Stimulated activated effector memory CD8-positive, alpha-beta T cell treated with anti-CD3 and anti-CD28 coated beads, Interleukin-12 subunit alpha, Interleukin-12 subunit beta, amount 100 ng/mL, for 72 hours (primary cell): ENCODE measurements around the gene ACIN1.

Experiments
- ATAC-seq: fragments of 150-1000 bp; cut with Tn5 transposase; 2 replicates; pipeline ENCODE4 v1.10.0; 2021
- DNase-seq, 2 donors: peaks; one replicate each; pipeline ENCODE4 v3.0.0; 2021 to 2022; ENCODE audit warnings: low spot score in 2 of 2
- H3K27ac Mint-ChIP-seq: one replicate; pipeline ENCODE4 v1.8.0; 2022; ENCODE audit warnings: mild to moderate bottlenecking, mixed read lengths
- H3K36me3 Mint-ChIP-seq: one replicate; pipeline ENCODE4 v1.8.0; 2022; ENCODE audit warnings: mild to moderate bottlenecking, mixed read lengths
- H3K4me1 Mint-ChIP-seq: one replicate; pipeline ENCODE4 v1.8.0; 2022; ENCODE audit warnings: mixed read lengths
- H3K4me3 Mint-ChIP-seq: one replicate; pipeline ENCODE4 v1.8.0; 2022; ENCODE audit warnings: mild to moderate bottlenecking, mixed read lengths
- H3K9me3 Mint-ChIP-seq: one replicate; pipeline ENCODE4 v1.8.0; 2022; ENCODE audit warnings: mixed read lengths

Gene ACIN1

DNA sequence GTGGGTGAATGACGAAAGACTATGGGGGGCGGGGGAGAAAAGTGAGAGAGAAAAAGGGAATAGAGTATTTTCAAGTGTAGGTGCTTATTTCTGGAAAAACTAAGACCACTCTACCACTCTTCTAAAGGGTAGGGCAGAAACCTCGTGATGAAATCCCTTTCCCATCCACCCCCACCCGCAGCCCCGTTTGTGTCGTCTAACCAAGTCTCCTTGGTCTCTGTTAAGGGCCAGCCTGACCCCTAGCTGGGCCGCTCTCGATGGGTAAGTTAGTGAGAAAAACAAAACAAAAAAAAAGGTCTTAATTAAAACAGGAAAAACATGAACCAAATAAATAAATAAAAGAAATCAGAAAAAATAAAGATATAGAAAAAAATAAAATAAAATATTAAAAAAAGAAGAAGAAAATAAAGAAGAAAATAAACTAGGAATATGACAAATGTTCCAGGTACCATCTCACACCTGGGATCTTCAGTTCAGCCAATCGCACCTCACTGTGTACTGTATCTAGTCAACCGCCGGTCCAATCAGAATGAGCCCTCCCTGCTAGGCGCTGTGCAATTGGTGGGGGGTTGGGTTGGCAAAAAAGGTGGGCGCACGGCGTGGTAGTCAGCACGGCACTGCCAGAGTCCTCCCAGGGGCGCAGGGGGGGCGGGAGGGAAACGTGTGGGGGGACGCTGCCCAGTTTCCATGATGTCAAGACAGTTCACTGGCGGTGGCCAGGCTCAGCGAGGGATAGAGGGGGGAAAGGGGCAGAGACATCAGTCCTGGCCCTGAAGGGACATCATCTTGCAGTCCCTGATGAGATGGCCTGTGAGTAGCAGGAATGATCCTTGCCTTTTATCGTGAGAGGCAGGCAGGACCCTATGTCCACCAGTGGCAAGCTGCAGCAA lies 27.8 kb downstream of the ACIN1 start:
- H3K9me3 Mint-ChIP-seq, result no peaks in the 10 kb centered on the region
- H3K4me1 Mint-ChIP-seq, result peaks cover 42% of the 10 kb centered on the region
- no peak for DNase-seq
- no peak overlapping the region for H3K4me3 Mint-ChIP-seq
- ATAC-seq, result no peak
- H3K27ac Mint-ChIP-seq, result no peak overlapping the region
- H3K36me3 Mint-ChIP-seq, result peaks cover 71% of the 10 kb centered on the region

DNA sequence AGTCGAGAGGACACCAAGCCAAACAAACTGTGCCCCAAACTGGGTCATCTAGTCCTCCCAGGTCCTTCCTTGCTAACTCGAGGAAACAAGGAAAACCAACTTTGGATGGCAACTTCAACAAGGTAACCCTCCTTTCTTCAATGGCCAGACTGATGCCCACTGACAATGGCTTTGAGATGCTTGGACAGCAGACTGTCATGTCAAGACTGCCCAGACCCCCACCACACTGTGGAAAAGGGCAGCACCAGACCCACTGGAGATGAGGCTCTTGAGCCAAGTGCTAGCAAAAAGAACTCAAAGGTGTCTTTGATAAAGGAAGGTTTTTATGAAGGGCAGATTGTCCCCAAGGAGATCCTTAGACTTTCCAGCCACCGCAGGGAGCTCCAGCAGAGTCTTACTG lies 28.6 kb downstream of the ACIN1 start:
- ATAC-seq (no peak), DNase-seq (no peak)
- no peak overlapping the region for H3K4me3 Mint-ChIP-seq
- H3K9me3 Mint-ChIP-seq, result no peaks in the 10 kb centered on the region
- no peak overlapping the region for H3K27ac Mint-ChIP-seq
- peaks cover 35% of the 10 kb centered on the region for H3K4me1 Mint-ChIP-seq
- peaks cover 78% of the 10 kb centered on the region for H3K36me3 Mint-ChIP-seq

DNA sequence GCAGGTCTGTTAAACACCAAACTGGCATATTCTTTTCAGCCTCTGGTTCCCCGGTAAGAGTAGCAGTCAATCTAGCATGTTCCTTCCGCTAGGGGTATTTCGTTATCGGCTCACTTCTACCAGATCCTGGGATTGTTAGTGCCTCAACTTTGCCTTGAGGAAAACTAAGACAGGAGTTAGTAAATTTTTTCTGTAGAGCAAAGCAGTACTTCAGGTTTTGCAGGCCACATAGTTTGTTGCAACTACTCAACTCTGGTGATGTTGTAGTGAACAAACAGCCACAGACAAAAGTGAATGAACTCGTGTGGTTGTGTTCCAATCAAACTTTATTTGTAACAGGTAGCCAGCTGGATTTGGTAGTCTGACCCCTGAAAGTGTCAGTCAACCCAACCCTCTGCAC lies 31.3 kb downstream of the ACIN1 start:
- Mint-ChIP-seq H3K9me3 (no peaks in the 10 kb centered on the region), H3K4me1 (peaks cover 14% of the 10 kb centered on the region), H3K36me3 (peaks cover 100% of the 10 kb centered on the region), H3K4me3 (no peak overlapping the region), H3K27ac (peak overlapping the region; percentile 43)
- DNase-seq, result no peak
- ATAC-seq, result no peak

DNA sequence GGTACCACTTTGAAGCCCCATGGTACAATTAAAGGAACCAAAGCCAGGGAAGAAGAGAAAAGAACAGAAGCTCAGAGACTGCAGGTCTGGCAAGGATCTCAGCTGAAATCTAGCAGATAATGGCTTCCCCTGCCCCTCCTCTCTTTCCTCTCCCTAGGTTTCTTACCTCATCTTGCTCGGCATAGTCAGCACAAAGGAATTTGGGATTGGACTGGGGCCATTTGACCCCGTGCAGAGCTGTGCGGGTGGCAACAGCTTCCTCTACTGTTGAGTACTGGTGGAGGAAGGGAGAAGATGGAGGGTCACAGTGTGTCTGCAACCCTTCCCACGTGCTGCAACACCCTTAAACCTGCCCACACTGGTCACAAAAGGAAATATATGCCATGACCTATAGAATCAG lies 32.9 kb downstream of the ACIN1 start:
- DNase-seq, result no peak
- Mint-ChIP-seq H3K27ac (no peak overlapping the region), H3K9me3 (no peaks in the 10 kb centered on the region), H3K4me3 (no peak overlapping the region), H3K36me3 (peaks cover 93% of the 10 kb centered on the region), H3K4me1 (peaks cover 16% of the 10 kb centered on the region)
- no peak for ATAC-seq

DNA sequence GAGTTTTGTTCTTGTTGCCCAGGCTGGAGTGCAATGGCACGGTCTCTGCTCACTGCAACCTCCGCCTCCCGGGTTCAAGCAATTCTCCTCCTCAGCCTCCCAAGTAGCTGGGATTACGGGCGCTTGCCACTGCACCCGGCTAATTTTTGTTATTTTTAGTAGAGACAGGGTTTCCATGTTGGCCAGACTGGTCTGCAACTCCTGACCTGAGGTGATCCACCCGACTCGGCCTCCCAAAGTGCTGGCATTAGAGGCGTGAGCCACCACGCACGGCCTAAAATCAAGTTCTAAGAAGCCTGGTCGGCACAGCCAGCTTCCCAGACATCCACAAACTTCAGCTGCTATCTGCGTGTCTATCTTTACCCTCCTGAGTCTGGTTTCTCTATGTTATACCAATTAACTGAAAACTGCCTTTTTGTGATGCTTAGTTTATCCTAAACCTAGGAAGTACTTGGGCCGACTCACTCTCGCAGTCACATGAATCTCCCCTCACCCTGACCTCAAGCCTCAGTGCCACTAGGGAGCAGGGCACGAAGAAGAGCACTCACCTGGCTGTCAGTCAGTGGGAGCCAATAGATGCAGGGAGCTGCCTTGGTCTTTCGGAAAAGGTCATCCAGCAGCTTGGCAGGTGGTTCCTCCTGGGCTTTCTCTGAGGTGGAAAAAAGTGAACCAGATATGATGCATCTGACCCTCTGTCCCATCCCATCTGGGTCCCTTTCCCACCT lies 34.2 kb downstream of the ACIN1 start:
- Mint-ChIP-seq H3K4me1 (peaks cover 24% of the 10 kb centered on the region), H3K27ac (no peak overlapping the region), H3K4me3 (no peak overlapping the region), H3K9me3 (no peaks in the 10 kb centered on the region), H3K36me3 (peaks cover 80% of the 10 kb centered on the region)
- DNase-seq, result no peak
- no peak for ATAC-seq

DNA sequence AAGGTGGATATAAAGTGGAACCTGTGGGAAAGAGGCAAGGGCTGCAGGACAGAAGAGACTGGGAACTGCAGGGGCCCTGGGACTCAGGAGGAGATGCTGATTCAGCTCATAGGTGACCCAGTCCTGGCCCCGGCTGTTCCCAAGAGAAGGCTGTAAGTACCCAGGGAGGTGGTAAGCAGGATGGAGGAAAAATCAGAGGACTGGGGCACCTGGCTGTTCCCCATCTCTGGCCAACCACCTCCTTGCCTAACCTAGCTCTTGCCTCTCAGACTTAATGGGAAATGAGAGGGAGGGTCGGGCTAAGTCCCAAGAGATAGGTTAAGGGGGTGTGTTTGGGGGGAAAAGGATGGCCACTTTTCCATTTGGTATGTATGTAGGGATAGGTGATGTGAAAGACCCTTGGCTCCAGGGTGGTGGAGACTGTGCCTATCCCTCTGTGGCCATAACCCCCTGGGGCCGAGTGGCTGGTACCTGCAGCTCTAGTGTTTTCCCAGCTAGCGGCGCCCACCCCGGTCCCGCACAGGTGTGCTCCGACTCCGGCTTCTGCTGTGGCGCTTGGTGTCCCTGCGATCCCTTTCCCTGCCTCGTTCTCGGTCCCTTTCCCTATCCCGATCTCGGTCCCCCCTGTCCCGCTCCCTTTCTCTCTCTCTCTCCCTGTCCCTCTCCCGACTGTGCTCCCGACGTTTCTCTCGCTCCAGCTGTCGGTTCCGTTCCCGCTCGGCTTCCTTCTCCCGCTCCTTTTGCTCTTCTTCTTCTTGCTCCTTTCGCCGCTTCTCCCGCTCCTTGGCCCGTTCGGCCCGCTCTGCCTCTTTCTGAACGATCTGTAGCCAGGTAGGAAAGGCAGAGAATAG lies 36.1 kb downstream of the ACIN1 start:
- peak overlapping the region; percentile 69 for H3K27ac Mint-ChIP-seq
- H3K9me3 Mint-ChIP-seq, result no peaks in the 10 kb centered on the region
- peaks cover 27% of the 10 kb centered on the region for H3K4me1 Mint-ChIP-seq
- ATAC-seq, result no peak
- peaks cover 62% of the 10 kb centered on the region for H3K36me3 Mint-ChIP-seq
- H3K4me3 Mint-ChIP-seq, result peak overlapping the region; percentile 11
- no peak for DNase-seq

DNA sequence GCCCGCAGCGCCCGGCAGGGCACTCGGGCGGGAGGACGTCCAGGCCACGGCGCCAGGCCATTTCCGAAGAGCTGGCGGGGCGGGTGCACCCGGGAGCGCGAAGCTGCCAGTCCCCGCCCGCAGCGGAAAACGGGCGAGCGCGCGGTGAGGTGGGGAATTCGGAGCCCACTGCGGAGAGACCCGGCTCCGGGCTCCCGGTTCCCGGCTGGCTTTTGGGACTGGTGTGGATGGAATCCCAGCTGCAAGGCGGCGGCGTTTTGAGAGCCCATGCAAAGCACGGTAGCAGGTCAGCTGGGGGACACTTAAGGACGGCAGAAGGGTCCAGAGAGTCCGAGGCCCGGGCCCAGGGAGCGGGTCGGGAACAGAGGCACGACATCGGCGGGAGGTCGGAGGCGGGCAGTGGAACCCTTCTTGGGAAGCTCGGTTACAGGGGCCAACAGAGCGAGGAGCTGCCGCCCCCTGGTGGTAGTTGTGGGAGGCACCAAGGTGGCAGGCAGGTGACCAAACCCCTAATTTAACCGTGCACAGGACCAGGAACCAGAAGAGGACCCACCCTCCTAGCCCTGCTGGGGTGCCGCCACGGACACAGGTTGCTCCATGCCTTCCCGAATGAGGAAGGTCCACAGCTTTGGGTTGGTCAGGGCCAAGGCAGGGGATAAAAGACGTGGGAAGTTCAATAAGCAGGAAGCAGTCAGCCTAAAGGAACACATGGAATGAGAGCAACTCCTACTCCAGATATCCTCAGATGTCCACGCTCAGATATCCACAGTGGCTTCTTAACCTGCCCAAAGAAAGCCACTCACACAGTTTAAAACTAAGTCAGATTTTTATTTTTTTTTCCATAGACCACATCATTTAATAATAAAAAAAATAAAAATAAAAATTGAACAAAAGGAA lies 36.9 kb downstream of the ACIN1 start:
- H3K4me1 Mint-ChIP-seq, result peaks cover 27% of the 10 kb centered on the region
- no peaks in the 10 kb centered on the region for H3K9me3 Mint-ChIP-seq
- peak; percentile 77 for ATAC-seq
- H3K4me3 Mint-ChIP-seq, result peak overlapping the region; percentile 76
- H3K36me3 Mint-ChIP-seq, result peaks cover 53% of the 10 kb centered on the region
- no peak overlapping the region for H3K27ac Mint-ChIP-seq
- peak; percentile 85 to 92 for DNase-seq

DNA sequence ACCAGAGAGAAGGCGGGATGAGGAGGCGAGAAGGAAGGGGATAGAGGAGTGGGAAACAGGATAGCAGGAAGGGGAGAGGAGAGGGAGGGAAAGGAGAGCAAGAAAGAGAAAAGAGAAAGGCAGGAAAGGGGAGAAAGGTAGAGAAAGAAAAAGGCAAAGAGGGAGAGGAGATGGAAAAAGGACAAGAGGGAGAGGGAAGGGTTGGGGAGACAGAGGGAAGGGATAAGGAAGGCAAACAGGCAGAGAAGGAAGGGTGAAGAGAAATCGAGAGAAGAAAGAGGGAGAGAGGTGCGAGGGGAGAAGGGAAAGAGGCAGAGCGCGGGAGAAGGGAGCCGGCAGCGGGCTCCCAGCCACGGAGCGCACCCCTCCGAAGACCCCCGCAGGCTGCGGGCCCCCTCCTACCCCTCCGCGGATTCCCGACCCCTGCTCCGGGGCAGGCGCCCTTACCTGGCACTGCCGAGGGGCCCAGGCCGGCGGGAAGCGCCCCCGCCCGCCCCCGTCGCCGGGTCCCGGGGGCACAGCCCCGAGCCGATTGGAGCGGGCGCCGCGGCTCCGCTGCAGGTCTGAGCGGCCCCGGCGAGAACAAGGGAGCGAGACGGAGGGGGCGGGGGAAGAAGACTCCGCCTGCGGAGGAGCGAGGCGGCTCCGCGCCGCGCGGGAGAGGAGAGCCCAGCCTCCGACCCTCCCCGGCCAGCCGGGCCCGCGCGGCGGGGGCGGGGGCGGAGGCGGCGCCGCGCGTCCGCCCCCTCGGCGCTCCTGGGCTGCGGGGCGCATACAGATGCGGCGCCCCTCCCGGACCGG lies 37.8 kb downstream of the ACIN1 start, which contains the start of gene CDH24:
CDH24 (minus strand) TSS at position 565 of the 801 bp plus-strand sequence. CDS start 1,787 bp downstream, outside the sequence.
- Mint-ChIP-seq H3K4me1 (peaks cover 27% of the 10 kb centered on the region), H3K27ac (peak within 1 kb of the TSS; percentile 60), H3K4me3 (peak within 1 kb of the TSS; percentile 76), H3K9me3 (no peaks in the 10 kb centered on the region), H3K36me3 (peaks cover 44% of the 10 kb centered on the region)
- ATAC-seq (peak; percentile 81), DNase-seq (peak; percentile 58 to 80)

DNA sequence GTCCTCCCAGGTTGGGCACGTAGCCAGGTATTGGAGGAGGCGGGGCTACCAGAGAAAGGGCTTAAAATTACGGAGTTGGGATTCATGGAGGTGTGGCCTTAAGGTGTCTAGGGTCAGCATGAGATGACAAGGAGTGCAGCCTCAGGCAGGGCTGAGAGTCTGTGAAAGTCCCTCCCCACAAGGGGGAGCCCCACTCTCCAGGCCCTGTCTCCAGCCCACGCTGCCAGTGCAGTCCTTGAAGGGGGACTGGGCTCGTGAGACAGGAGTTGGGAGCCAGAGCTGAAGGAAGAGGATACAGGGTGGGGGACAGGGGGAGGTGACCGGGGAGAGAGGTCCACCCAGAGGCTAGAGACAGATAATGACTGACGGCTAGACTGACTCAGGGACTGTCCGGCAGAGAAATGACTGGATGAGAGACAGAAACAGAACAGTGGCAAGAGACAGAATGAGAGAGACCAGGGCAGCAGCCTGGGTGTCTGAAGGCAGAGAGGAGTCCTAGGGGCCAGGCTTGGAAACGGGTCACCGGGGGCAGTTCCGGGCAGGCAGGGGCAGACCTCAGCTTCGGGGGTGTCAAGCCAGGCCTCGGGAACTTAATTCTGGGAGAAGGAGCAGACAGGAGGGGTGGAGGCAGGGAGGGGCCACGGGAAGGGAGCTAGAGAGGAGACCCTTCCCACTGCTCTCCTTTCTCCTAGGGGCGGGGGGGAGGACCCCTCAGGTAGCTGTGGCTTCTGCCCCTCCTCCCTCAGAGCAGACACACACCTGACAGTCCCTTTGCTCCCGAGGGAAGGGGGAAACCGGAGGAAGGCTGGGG lies 38.6 kb downstream of the ACIN1 start:
- ATAC-seq, result peak; percentile 76
- DNase-seq, result peak; percentile 55 to 77
- no peaks in the 10 kb centered on the region for H3K9me3 Mint-ChIP-seq
- H3K36me3 Mint-ChIP-seq, result peaks cover 36% of the 10 kb centered on the region
- H3K27ac Mint-ChIP-seq, result peak overlapping the region; percentile 60
- H3K4me3 Mint-ChIP-seq, result peak overlapping the region; percentile 76
- H3K4me1 Mint-ChIP-seq, result peaks cover 27% of the 10 kb centered on the region

DNA sequence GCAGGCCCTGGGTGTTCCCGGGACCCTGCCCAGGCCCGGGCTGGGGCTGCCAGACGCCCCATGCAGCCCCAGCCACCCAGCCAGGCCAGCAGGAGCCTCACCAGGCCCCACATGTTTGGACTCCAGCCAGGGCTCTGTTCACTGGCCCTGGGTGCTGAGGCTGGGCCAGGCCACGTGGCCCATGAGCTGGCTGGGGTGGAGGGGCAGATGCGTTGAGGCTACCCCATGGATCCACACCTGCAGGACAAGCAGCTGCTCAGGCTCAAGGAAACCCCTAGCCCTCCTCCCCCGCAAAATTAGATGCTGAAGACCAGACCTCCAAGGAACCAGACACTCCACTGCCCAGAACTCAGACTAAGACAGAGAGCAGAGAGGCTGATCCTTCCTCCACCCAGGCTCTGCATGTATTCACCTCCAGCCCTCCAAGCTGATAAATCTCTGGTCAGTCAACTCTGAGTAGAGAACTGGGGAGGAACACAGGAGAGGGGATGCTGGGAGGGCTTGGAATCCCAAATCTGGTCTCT lies 39.3 kb downstream of the ACIN1 start:
- DNase-seq (no peak), ATAC-seq (no peak)
- Mint-ChIP-seq H3K4me3 (peak overlapping the region; percentile 76), H3K36me3 (peaks cover 30% of the 10 kb centered on the region), H3K9me3 (no peaks in the 10 kb centered on the region), H3K27ac (peak overlapping the region; percentile 60), H3K4me1 (peaks cover 27% of the 10 kb centered on the region)

DNA sequence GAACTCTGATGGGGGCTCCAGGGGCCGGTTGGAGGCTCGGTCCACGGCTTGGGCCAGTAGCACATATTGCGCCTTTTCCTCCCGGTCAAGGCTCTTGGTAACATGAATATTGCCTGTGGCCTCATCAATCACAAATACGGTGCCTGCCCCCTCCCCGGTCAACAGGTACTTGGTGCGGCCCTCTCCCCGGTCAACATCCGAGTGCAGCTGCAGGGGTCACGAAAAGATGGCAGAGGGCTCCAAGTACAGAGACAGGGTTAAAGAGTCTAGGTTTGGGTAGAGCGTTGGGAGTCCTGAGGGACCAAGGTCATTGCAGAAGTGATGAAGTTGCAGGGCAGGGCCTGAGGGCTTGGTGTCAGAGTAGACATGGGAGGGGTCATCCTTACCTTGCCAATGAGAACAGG lies 39.8 kb downstream of the ACIN1 start:
- H3K4me1 Mint-ChIP-seq, result peaks cover 27% of the 10 kb centered on the region
- ATAC-seq (no peak), DNase-seq (no peak)
- no peak overlapping the region for H3K4me3 Mint-ChIP-seq
- no peak overlapping the region for H3K27ac Mint-ChIP-seq
- H3K9me3 Mint-ChIP-seq, result no peaks in the 10 kb centered on the region
- peaks cover 24% of the 10 kb centered on the region for H3K36me3 Mint-ChIP-seq

DNA sequence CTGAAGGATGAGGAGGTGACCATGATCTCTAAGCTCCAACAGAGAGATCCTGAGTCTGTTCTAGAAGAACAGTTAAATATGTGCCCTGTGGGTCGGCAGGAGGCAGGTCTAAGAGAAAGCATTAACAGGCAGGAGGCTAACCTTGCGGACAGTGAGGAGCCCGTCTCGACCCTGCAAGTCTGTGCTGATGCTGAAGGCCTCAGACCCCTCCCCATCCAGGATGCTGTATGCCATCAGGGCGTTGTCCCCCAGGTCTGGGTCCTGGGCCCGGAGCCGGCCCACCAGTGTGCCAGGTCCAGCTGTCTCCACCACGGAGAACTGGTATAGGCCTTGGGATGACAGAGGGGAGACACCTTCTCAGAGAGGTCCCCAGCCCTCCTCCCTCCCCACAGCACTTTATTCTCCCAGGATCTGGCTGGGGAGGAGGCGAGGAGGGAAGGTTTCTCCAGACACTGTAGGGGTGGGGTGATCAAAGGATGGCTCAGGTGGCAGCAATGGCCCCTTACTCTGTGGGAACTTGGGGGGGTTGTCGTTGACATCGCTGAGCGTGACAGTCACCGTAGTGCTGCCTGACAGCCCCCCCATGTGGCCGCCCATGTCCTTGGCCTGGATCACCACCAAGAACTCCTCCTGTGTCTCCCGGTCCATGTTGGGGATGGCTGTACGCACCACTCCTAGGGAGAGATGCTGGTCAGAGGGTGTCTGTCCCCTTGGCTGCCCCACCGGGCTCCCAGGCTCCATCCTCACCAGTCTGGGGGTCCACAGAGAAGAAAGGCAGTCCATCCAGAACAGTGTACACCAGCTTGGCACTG lies 40.7 kb downstream of the ACIN1 start:
- Mint-ChIP-seq H3K9me3 (no peaks in the 10 kb centered on the region), H3K36me3 (peaks cover 15% of the 10 kb centered on the region), H3K4me1 (peaks cover 27% of the 10 kb centered on the region), H3K27ac (no peak overlapping the region), H3K4me3 (no peak overlapping the region)
- DNase-seq (peak in 1 of 2 donors; percentile 52), ATAC-seq (no peak)
